ENCODE data around the gene TIAM1.

Gene TIAM1

GRCh38 chr21:31159808-31160207 is 184.3 kb downstream of the TIAM1 start:
- DNase-seq, result no peak

DNA sequence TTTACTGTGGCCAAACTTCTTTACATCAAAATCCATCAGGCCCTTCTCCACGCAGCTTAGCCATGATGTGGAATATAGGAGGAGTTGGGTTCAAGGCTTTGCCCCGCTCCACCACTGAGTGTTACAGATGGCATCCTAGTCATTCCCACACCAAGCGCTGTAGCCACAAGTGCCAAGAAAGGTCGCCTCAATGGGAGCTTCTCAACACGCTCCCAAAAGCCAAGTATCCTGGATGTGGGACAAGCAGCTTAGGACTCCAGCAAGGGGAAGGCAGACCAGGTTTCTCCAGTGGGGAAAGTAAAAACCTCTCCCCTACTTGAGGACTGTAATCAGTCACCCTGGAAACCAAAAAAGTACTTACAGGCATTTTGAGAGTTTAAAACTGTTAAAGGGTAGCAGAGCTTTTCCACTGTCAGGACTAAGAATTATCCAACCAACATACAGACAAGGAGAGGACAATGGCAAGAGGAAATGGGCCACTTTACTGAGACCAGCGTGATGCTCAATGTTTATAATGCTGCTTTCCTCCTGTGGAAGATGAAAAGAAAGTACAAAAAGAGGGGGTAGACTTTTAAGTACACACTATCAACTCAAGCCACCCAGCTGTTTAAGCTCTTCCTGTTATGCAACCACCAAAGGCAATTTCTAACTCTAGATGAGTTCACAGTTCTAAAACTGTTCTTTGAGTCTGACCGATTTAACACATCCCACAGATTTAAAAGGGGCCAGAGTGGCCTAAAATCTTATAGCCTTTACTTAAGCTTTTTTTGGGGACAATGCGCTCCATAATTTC is 185.1 kb downstream of the TIAM1 start:
- no peak for DNase-seq

DNA sequence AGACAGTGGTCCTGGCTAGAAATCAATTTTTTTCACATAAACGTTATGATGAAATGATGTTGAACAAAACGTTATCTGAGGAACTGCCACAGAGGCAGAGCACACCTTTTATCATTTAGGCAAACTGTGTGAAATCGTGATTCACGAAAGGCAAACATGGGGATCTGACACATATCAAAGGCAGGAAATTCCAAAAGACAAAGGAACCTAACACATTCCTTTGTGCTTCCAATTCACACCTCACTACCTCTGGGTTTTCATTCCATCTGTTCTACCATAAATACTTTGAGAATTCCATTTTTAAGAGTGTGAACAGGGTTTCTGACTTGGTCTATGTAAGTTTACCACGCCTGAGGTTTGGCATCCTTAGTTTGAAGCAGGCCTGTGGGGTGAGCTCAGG is 186.3 kb downstream of the TIAM1 start:
- DNase-seq, result no peak

DNA sequence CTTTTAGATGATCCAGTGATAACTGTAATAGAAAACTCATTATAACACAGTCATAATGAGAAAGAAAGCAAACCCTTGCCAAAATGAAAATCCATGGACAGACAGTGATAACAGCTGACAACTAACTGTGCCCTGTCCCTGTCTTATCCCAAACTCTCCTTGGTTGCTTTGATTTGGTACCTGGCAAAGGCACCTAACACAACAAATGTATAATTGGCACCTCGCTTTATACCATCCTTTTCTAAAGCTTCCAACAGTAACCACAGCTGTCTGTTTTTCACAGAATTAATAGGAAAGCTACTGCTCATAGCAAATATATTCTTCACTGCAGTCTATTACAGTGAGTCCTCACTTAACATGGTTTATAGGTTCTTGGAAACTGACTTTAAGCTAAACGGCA is 187.4 kb downstream of the TIAM1 start:
- DNase-seq, result no peak

- DNase-seq, result no peak
These were observed 187.9 kb downstream of the TIAM1 start for GRCh38 chr21:31156169-31156568.

DNA sequence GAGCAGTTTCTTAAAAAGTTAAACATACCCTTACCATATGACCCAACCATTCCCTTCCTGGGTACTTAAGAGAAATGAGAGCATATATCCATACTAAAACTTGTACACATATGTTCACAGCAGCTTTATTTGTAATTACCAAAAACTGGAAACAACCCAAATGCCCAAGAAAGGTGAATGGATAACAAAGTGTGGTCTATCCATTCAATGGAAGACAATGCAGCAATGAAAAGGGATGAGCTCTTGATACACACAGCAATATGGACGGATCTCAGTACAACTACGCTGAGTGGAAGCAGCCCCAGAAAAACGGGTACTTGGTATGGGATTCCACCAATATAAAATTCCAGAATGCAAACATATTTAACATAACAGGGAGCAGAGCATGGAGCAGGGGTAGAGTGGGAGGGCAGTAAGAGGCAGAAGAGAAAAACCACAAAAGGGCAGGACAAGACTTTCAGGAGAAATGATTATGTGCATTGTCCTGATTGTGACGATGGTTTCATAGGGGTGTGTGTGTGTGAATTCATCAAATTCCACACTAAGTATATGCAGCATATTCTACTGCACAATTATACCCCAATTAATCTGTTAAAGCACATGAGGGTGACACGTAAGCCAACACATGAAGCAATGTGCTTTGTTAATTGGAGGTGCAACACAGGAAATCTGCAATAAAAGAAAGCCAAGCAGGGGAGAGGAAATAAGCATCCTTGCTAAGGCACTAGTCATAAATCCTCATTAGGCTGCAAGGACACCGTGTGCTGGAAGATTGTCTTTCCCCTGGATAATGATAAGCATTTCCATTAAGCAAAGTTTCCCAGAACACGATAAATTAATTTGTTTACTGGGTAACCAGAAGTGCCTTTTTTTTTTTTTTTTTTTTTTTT is 192.7 kb downstream of the TIAM1 start:
- no peak for DNase-seq

- DNase-seq, result no peak
These were observed 198.8 kb downstream of the TIAM1 start for GRCh38 chr21:31145274-31145673.

- no peak for DNase-seq
These were observed 201.0 kb downstream of the TIAM1 start for GRCh38 chr21:31143036-31143435.

GRCh38 chr21:31142600-31142999 is 201.5 kb downstream of the TIAM1 start:
- DNase-seq, result no peak

GRCh38 chr21:31141389-31142000 is 202.6 kb downstream of the TIAM1 start:
- DNase-seq, result no peak

GRCh38 chr21:31140676-31141075 is 203.4 kb downstream of the TIAM1 start:
- no peak for DNase-seq

DNA sequence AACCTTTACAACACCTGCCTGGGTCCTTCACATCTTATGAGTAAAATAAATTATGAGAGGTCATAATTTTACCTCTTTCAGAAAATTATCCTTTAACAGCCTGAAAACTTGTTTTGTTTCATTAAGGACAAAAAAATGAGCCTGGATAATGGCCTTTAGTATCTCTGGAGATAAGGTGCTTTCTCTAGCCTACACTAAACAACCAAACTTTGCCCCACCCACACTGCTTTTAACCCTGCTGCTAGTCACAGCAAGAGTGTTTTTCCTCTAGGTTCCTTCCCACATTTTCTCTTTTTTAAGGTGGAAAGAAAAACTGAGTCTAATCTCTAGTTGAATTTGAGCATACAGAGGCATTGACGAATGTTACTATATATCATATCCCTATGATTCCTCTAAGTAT is 204.0 kb downstream of the TIAM1 start:
- no peak for DNase-seq

DNA sequence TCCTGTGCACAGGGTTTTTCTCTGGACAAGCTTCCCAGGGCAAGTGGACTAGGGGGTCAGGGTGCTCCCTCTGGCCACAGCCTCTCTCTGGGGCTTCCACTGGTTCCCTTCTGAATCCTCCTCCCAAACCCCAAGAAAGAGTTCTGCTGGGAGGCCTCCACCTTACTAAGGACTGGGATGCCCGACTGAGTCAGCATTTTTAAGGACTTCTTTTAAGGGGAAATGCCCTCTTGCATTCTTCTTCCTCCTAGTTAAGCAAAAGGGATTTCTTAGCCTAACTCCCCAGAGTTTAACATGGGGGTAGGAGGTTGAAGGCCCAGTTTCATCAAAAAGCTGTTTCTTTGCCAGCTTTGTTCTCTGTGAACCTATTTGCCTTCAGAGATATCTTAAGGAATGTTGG is 206.1 kb downstream of the TIAM1 start:
- no peak for DNase-seq

- DNase-seq, result peak; percentile 62
These were observed 207.2 kb downstream of the TIAM1 start for GRCh38 chr21:31136891-31137290.

- no peak for DNase-seq
These were observed 208.4 kb downstream of the TIAM1 start for GRCh38 chr21:31135531-31136184.

DNA sequence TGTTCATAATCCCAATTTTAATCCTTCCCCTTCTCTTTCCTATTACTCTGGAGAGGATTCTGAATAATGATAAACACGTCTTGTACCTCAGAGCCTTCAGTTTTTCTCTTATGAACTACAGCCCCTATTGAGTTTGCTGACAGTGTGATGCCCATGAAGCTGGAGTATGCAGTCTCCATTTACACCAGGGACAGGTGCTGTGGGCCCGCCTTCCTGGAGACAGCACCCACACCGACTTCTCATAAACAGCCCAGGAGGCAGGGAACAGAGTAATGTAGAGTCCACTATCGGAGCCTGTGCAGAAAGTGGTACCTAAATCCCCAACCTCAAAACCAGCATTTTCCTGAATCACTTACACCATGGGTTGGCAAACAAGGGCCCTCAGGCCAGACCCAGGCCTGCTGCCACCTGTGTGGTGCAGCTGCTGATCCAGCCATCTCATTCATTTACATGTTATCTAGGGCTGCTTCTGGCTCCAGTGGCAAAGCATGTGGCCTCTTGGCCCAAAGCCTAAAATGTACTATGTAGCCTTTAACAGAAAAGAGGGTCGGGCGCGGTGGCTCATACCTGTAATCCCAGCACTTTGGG is 210.7 kb downstream of the TIAM1 start:
- DNase-seq, result no peak

GRCh38 chr21:31132574-31133242 is 211.4 kb downstream of the TIAM1 start:
- no peak for DNase-seq

- DNase-seq, result no peak
These were observed 213.2 kb downstream of the TIAM1 start for GRCh38 chr21:31130821-31131220.

DNA sequence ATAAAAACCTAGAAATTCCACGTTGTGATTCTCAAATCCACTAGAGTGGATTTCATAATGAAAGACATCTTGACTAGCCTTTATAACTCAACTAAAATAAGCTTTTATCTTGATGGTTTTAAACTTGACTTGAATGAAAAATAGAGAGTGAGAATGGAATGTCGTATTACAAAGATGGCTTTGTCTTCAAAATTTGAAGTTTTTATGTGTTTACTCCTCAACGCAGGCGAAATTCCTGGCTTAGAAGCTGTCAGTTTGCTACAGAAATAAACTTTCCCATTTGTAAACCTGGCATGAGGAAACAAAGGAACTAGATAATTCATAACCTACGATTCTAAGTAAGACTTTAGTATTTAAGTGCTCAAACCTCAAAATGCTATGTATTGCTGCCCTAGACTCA is 215.8 kb downstream of the TIAM1 start:
- no peak for DNase-seq

GRCh38 chr21:31124010-31124409 is 220.1 kb downstream of the TIAM1 start:
- no peak for DNase-seq

DNA sequence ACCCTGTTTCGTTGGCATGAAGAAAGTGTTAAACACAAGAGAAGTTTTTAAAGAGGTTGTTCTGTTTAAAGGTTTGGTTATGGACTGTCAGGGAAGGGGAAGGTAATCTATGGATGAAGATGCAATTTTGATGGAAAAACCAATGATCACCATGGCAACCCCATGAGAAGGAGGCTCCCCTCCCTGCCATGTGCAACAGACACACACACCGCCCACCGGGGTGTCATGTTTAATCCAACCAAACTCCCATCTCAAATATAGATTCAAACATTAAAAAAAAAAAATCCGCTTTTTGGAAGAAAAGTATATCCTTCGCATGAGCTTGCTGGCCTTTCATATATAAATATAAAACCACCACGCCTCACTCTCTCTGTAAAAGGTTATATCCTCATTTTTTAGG is 224.9 kb downstream of the TIAM1 start:
- DNase-seq, result no peak
